HL-60 (cell line): ENCODE measurements around the gene NCS1.

Experiments
- DNase-seq, 2 experiments: peaks; one replicate each; pipeline ENCODE4 v3.0.0-alpha.2; 2010 to 2020; ENCODE audit warnings: low read depth in 1 of 2, low spot score in 1 of 2
- H3K27ac ChIP-seq: fragments of 250-450 bp; sonication (Bioruptor Pico); replicated peaks from 2 replicates; pipeline ENCODE4 v1.5.1; 2020; ENCODE audit warnings: mild to moderate bottlenecking, moderate library complexity
- H3K27me3 ChIP-seq: fragments of 250-450 bp; sonication (Bioruptor Pico); 2 replicates; pipeline ENCODE4 v1.5.1; 2021; ENCODE audit warnings: mild to moderate bottlenecking, moderate library complexity; ENCODE audit not compliant: insufficient read depth, poor library complexity, severe bottlenecking
- H3K4me3 ChIP-seq: replicated peaks from 2 replicates; pipeline ENCODE4 v1.5.1; 2011; ENCODE audit warnings: mild to moderate bottlenecking, control low read depth, low read length; ENCODE audit not compliant: insufficient read depth
- GABPA ChIP-seq: IDR thresholded peaks from 2 replicates; pipeline ENCODE4 v1.6.1; 2012; ENCODE audit warnings: low read depth
- POLR2AphosphoS5 ChIP-seq: IDR thresholded peaks from 2 replicates; pipeline ENCODE4 v1.6.1; 2012; ENCODE audit warnings: low read depth
- SPI1 ChIP-seq: IDR thresholded peaks from 2 replicates; pipeline ENCODE4 v1.6.1; 2012; ENCODE audit warnings: low read depth, mild to moderate bottlenecking, borderline replicate concordance
- TF ChIP-seq, protein P1 (sequence below): IDR thresholded peaks from 2 replicates; pipeline ENCODE4 v1.6.1; 2012; ENCODE audit warnings: low read depth; ENCODE audit not compliant: insufficient replicate concordance
- TF ChIP-seq, protein P2 (sequence below): IDR thresholded peaks from one replicate; pipeline ENCODE4 v1.5.1; 2011; ENCODE audit warnings: low read length, control low read depth, inconsistent platforms; ENCODE audit not compliant: insufficient read depth

NCS1 gene

DNA sequence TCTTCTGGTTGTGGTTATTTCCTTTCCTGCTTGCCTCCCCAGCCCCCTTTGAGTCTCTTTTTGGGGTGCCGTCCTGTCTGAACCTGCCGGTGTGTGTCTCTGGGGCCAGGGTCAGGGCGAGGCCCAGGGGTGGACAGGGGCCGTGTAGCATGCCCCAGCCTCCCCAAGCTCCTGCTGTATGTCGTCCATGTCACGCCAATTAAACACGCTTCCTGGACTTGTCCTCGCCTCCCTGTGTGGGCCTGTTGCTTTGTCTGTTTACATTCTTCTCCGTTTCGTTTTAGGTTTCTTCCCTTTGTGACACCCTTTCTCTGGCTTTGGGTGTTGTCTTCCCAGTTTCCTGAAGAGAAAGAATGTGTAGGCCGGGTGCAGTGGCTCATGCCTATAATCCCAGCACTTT is 64.9 kb downstream of the NCS1 start:
- H3K4me3 ChIP-seq = no peak overlapping the region
- H3K27me3 ChIP-seq = no peaks in the 10 kb centered on the region
- no peak for DNase-seq
- TF ChIP-seq SPI1 = no peak
- TF ChIP-seq GABPA = no peak
- TF ChIP-seq, protein P1, sequence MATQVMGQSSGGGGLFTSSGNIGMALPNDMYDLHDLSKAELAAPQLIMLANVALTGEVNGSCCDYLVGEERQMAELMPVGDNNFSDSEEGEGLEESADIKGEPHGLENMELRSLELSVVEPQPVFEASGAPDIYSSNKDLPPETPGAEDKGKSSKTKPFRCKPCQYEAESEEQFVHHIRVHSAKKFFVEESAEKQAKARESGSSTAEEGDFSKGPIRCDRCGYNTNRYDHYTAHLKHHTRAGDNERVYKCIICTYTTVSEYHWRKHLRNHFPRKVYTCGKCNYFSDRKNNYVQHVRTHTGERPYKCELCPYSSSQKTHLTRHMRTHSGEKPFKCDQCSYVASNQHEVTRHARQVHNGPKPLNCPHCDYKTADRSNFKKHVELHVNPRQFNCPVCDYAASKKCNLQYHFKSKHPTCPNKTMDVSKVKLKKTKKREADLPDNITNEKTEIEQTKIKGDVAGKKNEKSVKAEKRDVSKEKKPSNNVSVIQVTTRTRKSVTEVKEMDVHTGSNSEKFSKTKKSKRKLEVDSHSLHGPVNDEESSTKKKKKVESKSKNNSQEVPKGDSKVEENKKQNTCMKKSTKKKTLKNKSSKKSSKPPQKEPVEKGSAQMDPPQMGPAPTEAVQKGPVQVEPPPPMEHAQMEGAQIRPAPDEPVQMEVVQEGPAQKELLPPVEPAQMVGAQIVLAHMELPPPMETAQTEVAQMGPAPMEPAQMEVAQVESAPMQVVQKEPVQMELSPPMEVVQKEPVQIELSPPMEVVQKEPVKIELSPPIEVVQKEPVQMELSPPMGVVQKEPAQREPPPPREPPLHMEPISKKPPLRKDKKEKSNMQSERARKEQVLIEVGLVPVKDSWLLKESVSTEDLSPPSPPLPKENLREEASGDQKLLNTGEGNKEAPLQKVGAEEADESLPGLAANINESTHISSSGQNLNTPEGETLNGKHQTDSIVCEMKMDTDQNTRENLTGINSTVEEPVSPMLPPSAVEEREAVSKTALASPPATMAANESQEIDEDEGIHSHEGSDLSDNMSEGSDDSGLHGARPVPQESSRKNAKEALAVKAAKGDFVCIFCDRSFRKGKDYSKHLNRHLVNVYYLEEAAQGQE = no peak
- no peak overlapping the region for H3K27ac ChIP-seq

DNA sequence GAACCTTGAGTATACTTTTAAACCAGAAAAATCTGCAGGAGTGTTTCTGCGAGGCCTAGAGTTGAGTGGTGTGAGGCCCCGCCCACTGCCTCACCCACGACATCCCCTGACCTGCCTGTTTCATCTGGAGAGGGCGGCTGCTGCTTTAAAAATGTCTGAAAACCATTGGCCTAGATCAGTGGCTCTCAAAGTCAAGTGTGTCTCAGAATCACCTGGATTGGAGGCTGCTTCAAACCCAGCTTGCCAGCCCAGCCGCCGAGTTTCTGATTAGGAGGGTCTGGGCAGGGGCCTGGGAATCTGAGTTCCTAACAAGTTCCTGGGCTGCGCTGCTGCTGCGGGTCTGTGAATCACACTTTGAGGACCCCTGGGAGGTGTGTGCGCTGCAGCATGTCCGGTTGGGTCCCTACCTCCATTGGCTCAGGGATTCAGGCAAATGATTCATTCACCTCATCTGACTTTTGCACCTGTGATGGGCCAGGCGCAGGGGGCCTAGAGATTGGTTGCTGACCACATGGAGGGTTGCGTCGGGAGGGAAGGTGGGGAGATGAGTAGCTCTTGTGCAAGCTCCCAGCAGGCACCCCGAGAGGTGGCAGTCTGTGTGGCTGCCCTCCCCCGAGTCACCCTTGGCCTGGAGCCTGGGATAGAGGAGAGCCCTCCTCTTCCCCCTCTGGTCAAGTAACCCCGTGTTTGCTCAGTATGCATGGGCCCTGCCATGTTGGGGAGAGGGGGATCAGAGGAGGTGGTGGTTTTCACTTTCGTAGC is 65.7 kb downstream of the NCS1 start:
- Histone ChIP-seq H3K4me3 (no peak overlapping the region), H3K27me3 (no peaks in the 10 kb centered on the region), H3K27ac (peak overlapping the region; percentile 60)
- TF ChIP-seq, protein P2, sequence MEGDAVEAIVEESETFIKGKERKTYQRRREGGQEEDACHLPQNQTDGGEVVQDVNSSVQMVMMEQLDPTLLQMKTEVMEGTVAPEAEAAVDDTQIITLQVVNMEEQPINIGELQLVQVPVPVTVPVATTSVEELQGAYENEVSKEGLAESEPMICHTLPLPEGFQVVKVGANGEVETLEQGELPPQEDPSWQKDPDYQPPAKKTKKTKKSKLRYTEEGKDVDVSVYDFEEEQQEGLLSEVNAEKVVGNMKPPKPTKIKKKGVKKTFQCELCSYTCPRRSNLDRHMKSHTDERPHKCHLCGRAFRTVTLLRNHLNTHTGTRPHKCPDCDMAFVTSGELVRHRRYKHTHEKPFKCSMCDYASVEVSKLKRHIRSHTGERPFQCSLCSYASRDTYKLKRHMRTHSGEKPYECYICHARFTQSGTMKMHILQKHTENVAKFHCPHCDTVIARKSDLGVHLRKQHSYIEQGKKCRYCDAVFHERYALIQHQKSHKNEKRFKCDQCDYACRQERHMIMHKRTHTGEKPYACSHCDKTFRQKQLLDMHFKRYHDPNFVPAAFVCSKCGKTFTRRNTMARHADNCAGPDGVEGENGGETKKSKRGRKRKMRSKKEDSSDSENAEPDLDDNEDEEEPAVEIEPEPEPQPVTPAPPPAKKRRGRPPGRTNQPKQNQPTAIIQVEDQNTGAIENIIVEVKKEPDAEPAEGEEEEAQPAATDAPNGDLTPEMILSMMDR = no peak
- TF ChIP-seq, protein P1 = no peak
- DNase-seq = peak in 1 of 2 experiments; percentile 32

DNA sequence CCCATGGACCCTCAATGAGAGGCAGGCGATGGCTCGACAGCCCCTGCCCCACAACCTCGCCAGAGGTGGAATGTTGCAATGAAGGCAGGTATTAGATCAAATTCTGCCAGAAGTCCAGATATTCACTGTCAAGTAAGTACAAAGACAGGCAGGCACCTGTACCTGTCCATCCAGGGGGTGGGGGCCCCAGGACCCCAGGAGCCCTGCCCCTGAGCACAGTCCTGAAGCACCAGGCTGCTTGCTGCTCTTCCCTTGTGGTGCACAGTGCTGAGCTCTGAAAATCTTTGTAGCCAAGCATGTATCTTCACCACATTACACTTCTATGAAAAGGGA is 67.1 kb downstream of the NCS1 start:
- no peak for DNase-seq
- no peak overlapping the region for H3K27ac ChIP-seq
- no peak for TF ChIP-seq GABPA
- TF ChIP-seq, protein P2 = no peak
- TF ChIP-seq SPI1 = no peak
- H3K27me3 ChIP-seq = no peaks in the 10 kb centered on the region
- no peak overlapping the region for H3K4me3 ChIP-seq

DNA sequence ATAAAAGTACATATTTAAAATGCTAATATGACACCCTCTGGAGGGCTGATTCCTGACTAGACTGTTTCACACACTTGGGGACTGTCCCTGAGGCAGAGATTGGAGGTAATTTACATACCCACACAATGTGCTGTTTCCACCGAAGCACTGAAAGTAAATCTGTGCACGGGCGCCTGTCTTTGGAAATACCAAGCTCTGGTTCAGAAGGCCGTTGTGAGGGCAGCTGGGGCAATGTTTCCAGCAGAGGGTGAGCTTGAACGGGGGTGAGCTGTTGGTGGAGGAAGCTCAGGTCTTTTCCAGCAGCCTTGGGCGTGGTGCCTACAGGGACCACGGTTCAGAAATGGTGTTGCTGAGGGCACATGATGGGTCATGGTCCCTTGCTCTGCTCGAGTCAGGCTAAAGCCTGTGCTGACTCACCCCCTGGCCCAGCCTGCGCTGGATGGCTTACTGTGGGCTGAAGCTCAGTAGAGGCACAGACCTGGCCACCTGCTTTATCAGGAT is 67.6 kb downstream of the NCS1 start:
- DNase-seq = no peak
- Histone ChIP-seq H3K27ac (no peak overlapping the region), H3K4me3 (no peak overlapping the region), H3K27me3 (no peaks in the 10 kb centered on the region)
- no peak for TF ChIP-seq SPI1
- no peak for TF ChIP-seq GABPA
- TF ChIP-seq, protein P2 = no peak
- TF ChIP-seq POLR2AphosphoS5 = no peak
- TF ChIP-seq, protein P1 = no peak
